ENCODE measurements around the gene STXBP5. TPM values are rescaled to one million over a fixed set of nuclear protein-coding genes. Genes with fewer than 3 reads are reported as not detected.

Gene STXBP5
- total RNA-seq, 1 donor from 2014 or later = 10.7 TPM

DNA sequence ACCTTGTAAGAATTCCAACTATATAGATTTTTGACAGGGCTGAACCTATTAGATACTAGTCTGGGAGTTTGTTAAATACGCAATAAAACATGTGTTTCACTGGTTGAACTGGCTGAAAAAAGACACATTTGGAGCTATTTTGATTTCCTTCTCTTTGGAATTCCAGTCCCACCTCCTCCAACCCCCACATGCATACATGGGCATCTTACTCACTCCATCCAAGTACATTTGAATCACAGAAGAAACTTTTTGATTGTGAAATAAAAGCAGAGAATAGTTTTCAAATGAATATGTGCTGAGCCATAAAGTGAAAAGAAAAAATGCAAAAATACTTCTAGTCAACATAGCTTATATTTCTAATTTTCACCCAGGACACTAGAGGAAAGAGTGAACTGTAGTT, 33.9 kb upstream of the STXBP5 start:
- H3K27ac Mint-ChIP-seq (ENCODE audit: unreplicated experiment) = no peak overlapping the region
- TF ChIP-seq, protein P1, sequence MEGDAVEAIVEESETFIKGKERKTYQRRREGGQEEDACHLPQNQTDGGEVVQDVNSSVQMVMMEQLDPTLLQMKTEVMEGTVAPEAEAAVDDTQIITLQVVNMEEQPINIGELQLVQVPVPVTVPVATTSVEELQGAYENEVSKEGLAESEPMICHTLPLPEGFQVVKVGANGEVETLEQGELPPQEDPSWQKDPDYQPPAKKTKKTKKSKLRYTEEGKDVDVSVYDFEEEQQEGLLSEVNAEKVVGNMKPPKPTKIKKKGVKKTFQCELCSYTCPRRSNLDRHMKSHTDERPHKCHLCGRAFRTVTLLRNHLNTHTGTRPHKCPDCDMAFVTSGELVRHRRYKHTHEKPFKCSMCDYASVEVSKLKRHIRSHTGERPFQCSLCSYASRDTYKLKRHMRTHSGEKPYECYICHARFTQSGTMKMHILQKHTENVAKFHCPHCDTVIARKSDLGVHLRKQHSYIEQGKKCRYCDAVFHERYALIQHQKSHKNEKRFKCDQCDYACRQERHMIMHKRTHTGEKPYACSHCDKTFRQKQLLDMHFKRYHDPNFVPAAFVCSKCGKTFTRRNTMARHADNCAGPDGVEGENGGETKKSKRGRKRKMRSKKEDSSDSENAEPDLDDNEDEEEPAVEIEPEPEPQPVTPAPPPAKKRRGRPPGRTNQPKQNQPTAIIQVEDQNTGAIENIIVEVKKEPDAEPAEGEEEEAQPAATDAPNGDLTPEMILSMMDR (conservative IDR thresholded peaks at IDR 0.05) = no peak
- no peaks in the 10 kb centered on the region for H3K36me3 Mint-ChIP-seq (ENCODE audit: low read depth)
- H3K9me3 Mint-ChIP-seq = no peaks in the 10 kb centered on the region
- no peaks in the 10 kb centered on the region for H3K27me3 Mint-ChIP-seq (ENCODE audit: low read depth)
- H3K4me1 Mint-ChIP-seq = no peaks in the 10 kb centered on the region
- DNase-seq (ENCODE audit: low read depth, low spot score) = no peak
- no peak overlapping the region for H3K4me3 Mint-ChIP-seq

DNA sequence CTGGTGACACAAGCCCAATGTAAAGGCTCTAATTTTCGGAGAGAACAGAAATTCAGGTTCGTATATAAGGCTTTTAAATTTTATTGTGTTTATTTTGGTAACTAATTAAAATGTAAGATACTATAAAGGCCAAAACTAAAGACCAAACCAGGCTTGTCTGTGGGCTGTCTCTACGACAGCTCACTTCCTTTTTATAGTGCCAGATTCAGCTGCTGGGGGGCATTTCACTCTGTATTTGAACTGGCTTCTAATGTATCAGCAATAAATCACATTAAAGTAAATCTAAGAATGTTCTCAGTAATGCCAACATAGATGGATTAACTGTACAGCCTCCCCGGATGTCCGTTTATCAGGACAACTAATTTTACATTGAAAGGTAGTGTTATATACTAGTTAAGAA, 31.1 kb upstream of the STXBP5 start:
- Mint-ChIP-seq H3K9me3 (no peaks in the 10 kb centered on the region), H3K27me3 (ENCODE audit: low read depth) (no peaks in the 10 kb centered on the region), H3K4me1 (no peaks in the 10 kb centered on the region), H3K27ac (ENCODE audit: unreplicated experiment) (no peak overlapping the region), H3K4me3 (no peak overlapping the region), H3K36me3 (ENCODE audit: low read depth) (no peaks in the 10 kb centered on the region)
- no peak for DNase-seq (ENCODE audit: low read depth, low spot score)
- TF ChIP-seq, protein P1 (conservative IDR thresholded peaks at IDR 0.05) = no peak

DNA sequence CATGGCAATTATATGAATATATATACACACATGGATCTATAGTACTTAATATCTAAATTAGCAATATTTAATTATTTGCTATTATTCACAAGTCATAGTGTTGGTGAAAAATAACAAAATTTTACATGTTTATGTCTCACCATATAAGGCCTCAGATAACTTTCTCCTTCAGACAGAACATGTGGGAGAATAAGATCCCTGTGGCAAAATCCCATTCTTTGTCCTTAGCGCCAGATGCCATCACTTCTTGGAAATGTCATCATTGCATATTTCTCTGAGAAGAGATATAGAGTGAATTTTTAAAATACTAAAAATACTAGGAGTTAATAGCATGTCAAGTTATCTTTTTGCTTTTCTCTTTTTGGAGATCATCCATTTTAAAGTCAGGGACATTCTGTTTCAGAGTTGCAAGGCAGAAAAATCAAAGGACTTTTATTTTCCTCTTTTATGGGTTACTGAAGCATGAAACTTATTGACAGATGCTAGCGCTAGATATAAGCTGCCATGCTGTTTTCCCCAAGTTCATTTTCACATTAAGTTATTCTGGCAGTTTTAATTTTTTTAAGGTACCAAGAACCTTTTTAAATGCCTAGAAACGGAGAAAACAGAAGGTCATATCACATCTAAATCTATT, 30.4 kb upstream of the STXBP5 start:
- TF ChIP-seq, protein P1 (conservative IDR thresholded peaks at IDR 0.05) = no peak
- Mint-ChIP-seq H3K27me3 (ENCODE audit: low read depth) (no peaks in the 10 kb centered on the region), H3K4me1 (no peaks in the 10 kb centered on the region), H3K27ac (ENCODE audit: unreplicated experiment) (no peak overlapping the region), H3K4me3 (no peak overlapping the region), H3K36me3 (ENCODE audit: low read depth) (no peaks in the 10 kb centered on the region), H3K9me3 (no peaks in the 10 kb centered on the region)
- no peak for DNase-seq (ENCODE audit: low read depth, low spot score)

DNA sequence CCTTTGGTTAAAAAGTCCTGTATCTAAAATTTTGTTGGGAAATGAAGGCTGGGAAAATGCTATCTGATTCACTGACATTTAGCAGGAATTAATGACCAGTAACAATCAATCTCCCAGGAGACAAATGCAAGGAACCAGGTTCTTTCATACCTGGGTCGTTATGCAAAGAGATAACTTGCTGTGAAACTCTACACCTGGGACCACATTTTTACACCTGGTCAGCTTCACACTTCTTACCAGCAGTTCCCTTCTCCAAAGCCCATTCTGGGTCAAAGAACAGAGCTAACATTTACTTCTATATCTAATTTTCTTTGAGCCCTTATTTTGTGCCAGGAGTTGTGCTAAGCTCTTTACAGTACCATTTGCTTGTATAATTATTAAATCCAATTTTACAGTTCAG, 27.4 kb upstream of the STXBP5 start:
- DNase-seq (ENCODE audit: low read depth, low spot score) = no peak
- Mint-ChIP-seq H3K27ac (ENCODE audit: unreplicated experiment) (no peak overlapping the region), H3K36me3 (ENCODE audit: low read depth) (no peaks in the 10 kb centered on the region), H3K27me3 (ENCODE audit: low read depth) (no peaks in the 10 kb centered on the region), H3K9me3 (no peaks in the 10 kb centered on the region), H3K4me3 (no peak overlapping the region), H3K4me1 (no peaks in the 10 kb centered on the region)
- TF ChIP-seq, protein P1 (conservative IDR thresholded peaks at IDR 0.05) = no peak

DNA sequence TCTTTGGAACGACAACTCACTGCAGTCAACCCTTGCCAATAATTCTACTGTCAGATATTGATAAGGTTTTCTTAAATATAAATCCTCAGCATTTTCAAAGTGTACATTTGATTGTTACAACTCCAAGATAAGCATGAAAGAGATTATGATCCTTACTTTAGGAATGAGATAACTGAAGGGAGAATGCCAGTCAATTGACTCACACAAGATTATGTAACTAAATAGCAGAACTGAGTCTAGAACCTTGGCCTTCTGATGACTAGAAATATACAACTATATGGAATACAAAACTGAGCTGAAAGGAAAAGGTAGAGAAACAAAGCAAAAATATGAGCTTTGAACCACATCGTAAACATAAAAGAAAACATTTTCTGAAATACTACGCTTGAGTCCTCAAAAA, 26.9 kb upstream of the STXBP5 start:
- Mint-ChIP-seq H3K27ac (ENCODE audit: unreplicated experiment) (no peak overlapping the region), H3K9me3 (no peaks in the 10 kb centered on the region), H3K4me1 (no peaks in the 10 kb centered on the region), H3K36me3 (ENCODE audit: low read depth) (no peaks in the 10 kb centered on the region), H3K4me3 (no peak overlapping the region), H3K27me3 (ENCODE audit: low read depth) (no peaks in the 10 kb centered on the region)
- no peak for DNase-seq (ENCODE audit: low read depth, low spot score)
- TF ChIP-seq, protein P1 (conservative IDR thresholded peaks at IDR 0.05) = no peak
